Measurements from ENCODE around the gene NOS1AP. TPM values are rescaled to one million over a fixed set of nuclear protein-coding genes. Genes with fewer than 3 reads are reported as not detected.

Gene NOS1AP
- total RNA-seq, 4 donors from 2014 or later: 8.5 to 34.8 (median 14.1) TPM

DNA sequence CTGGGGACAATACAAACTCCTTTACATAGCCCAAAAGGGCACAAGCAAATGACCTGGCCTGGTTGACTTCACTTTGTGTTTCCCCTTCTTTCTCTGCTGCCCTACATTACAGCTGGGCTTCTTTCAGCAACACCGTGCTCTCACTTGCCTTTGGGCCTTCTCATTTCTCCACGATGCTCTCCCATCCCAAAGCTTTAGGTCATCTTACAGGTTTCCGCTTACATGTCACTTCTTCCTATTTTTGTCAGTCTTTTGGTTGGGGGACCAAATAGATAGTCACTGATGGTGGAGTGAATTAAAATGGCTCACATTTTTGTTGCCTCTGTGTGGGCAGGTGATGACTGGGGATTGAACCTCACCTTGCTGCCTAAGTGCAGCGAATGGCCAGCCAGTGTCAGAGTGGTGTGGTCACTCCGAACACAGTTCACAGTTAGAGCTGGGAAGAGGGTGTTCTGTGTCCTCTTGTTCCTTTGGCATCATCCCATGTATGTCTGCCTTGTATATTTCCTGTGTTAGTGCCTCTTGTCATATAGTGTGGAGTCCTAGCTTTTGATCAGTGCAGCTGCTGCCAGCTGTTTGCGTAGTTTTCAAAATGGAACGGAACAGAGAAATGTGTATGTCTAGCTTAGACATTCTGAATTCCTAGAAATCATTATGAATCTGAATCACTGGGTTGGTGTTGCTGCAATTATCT lies 134.8 kb downstream of the NOS1AP start:
- Histone ChIP-seq H3K27me3 (no peaks in the 10 kb centered on the region), H3K4me1 (peaks cover 0 to 34% (median 15%) of the 10 kb centered on the region in 4 donors), H3K4me3 (no peak overlapping the region), H3K36me3 (no peaks in the 10 kb centered on the region), H3K27ac (no peak overlapping the region), H3K9me3 (no peaks in the 10 kb centered on the region)
- 40 to 64% methylated on average over 2 to 7 of the region's 7 CpGs for WGBS, 2 donors (ENCODE audit: low coverage in 1 of 2)
- TF ChIP-seq CTCF (IDR thresholded peaks at IDR 0.05): no peak
- no peak for TF ChIP-seq POLR2AphosphoS5 (IDR thresholded peaks at IDR 0.05)
- TF ChIP-seq POLR2A (IDR thresholded peaks at IDR 0.05): no peak
- TF ChIP-seq EP300 (IDR thresholded peaks at IDR 0.05; ENCODE audit: low read depth): no peak
- in situ Hi-C loops (cut with MboI; ENCODE audit: low pct_ligation_motif_present in 1 of 4, low pct_unique_long_range_greater_than_20kb in 1 of 4, low sequenced_read_pairs in 3 of 4) (no loop called here), intact Hi-C loops (cut with DNase I; ENCODE audit: low total_unique reads) (no loop called here)
- DNase-seq: no peak

DNA sequence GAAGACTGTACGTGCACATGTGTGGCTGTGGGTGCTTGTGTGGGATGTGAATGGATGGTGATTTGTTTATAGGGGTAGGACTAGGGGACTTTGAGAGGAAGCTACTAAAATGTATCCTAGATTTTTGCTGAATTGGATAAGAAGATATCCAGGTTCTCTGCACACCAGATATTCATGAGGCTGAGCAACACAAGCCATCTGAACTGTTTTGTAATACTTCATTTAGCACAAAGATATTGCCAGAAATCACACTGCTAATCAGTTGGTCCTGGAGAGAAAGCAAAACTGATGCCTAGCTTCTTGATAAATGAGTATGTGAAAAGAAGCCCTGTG lies 135.3 kb downstream of the NOS1AP start:
- no peak overlapping the region for H3K4me3 ChIP-seq
- 67 to 76% methylated on average over 1 of the region's 1 CpG for WGBS, 2 donors (ENCODE audit: low coverage in 1 of 2)
- peaks cover 0 to 34% (median 15%) of the 10 kb centered on the region in 4 donors for H3K4me1 ChIP-seq
- in situ Hi-C loops (cut with MboI; ENCODE audit: low pct_ligation_motif_present in 1 of 4, low pct_unique_long_range_greater_than_20kb in 1 of 4, low sequenced_read_pairs in 3 of 4): no loop called here
- no peaks in the 10 kb centered on the region for H3K36me3 ChIP-seq
- no peak for DNase-seq
- intact Hi-C loops (cut with DNase I; ENCODE audit: low total_unique reads): no loop called here
- H3K9me3 ChIP-seq: no peaks in the 10 kb centered on the region
- no peaks in the 10 kb centered on the region for H3K27me3 ChIP-seq
- no peak for TF ChIP-seq EP300 (IDR thresholded peaks at IDR 0.05; ENCODE audit: low read depth)
- TF ChIP-seq POLR2AphosphoS5 (IDR thresholded peaks at IDR 0.05): no peak
- no peak for TF ChIP-seq CTCF (IDR thresholded peaks at IDR 0.05)
- TF ChIP-seq POLR2A (IDR thresholded peaks at IDR 0.05): no peak
- H3K27ac ChIP-seq: no peak overlapping the region

DNA sequence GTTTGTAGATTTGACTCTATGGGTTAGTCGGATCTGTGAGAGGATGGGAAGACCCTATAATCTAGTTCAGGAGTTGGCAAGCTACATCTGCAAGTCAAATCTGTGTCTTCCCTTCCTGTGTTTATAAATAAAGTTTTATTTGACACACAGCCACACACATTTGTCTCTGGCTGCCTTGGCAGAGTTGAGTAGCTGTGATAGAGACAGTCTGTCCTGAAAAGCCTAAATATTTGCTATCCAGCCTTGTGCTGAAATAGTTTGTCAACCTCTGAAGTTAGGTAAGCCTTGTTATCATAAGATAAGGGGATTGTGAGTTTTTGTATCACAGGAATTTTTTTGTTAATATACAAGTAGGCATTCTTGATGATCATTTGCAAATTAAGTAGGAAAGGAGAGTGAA lies 136.8 kb downstream of the NOS1AP start:
- in situ Hi-C loops (cut with MboI; ENCODE audit: low pct_ligation_motif_present in 1 of 4, low pct_unique_long_range_greater_than_20kb in 1 of 4, low sequenced_read_pairs in 3 of 4) (no loop called here), intact Hi-C loops (cut with DNase I; ENCODE audit: low total_unique reads) (no loop called here)
- 82% methylated on average over 1 of the region's 1 CpG; no CpG with 5 or more reads in 1 of the 2 donors for WGBS, 2 donors (ENCODE audit: low coverage in 1 of 2)
- Histone ChIP-seq H3K27ac (peak overlapping the region; percentile 66 to 84 (median 76)), H3K36me3 (no peaks in the 10 kb centered on the region), H3K4me1 (peaks cover 0 to 34% (median 15%) of the 10 kb centered on the region in 4 donors), H3K4me3 (no peak overlapping the region), H3K9me3 (no peaks in the 10 kb centered on the region), H3K27me3 (no peaks in the 10 kb centered on the region)
- TF ChIP-seq CTCF (IDR thresholded peaks at IDR 0.05) (no peak), POLR2AphosphoS5 (IDR thresholded peaks at IDR 0.05) (no peak), POLR2A (IDR thresholded peaks at IDR 0.05) (no peak), EP300 (IDR thresholded peaks at IDR 0.05; ENCODE audit: low read depth) (no peak)
- no peak for DNase-seq

DNA sequence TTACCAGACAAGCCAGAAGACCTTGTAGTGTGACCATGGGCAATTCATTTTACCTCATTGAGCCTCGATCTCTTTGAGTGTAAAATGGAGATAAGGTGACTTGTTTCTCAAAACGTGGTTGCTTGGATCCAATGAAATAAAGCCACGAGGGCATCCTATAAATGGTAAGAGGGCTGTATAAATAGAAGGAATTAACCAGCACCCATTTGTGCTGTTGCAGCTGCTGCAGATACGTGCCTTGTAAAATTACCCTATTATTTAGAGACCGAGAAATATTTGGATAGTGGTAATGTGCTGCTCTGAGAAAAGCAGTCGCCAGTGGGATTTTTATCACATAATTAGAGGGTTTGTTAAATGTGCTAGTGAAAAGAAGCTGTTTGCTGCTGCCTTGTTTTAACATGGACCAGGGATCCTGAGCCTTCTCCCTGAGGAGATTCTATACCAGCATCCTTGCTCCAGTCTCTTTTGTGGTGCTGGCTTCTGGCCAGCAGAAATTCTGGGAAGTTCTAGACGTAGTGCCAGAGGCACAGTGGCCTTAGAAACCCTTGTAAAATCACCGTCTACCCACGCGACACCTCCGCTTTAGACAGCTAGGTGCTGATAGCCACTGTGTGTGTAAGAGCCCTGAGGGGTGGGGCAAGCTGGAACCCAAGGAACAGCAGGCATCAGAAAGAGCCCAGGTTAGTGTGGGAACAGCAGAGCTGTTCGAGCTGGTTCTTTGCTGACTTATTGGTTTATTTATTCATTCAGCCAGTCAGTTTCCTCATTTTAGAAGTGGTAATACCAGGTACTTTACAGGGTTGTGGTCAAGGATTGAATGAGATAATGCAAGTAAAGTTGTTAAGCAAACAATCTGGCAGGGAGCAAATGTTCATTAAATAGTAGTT lies 137.5 kb downstream of the NOS1AP start:
- peak overlapping the region; percentile 66 to 84 (median 76) for H3K27ac ChIP-seq
- in situ Hi-C loops (cut with MboI; ENCODE audit: low pct_ligation_motif_present in 1 of 4, low pct_unique_long_range_greater_than_20kb in 1 of 4, low sequenced_read_pairs in 3 of 4): no loop called here

More for the DNA sequence above, 137.5 kb downstream of the NOS1AP start:
- TF ChIP-seq POLR2A (IDR thresholded peaks at IDR 0.05): no peak
- peak in 2 of 5 experiments; percentile 29 to 50 for TF ChIP-seq CTCF (IDR thresholded peaks at IDR 0.05)
- Histone ChIP-seq H3K4me1 (peaks cover 3 to 41% (median 16%) of the 10 kb centered on the region in 4 donors), H3K4me3 (no peak overlapping the region), H3K9me3 (no peaks in the 10 kb centered on the region), H3K27me3 (no peaks in the 10 kb centered on the region), H3K36me3 (no peaks in the 10 kb centered on the region)
- intact Hi-C loops (cut with DNase I; ENCODE audit: low total_unique reads): no loop called here
- 21 to 28% methylated on average over 6 to 12 of the region's 12 CpGs for WGBS, 2 donors (ENCODE audit: low coverage in 1 of 2)
- peak; percentile 62 for DNase-seq

Data from transverse colon (tissue), 4 donors.